GM13977 (cell line): Measurements from ENCODE around the gene RIMBP2.

Source experiments
- DNase-seq: peaks from one replicate; pipeline ENCODE4 v3.0.0; 2012; ENCODE audit warnings: low spot score
- in situ Hi-C: fragments of 300-500 bp; cut with MboI; formaldehyde crosslinking; loops from one replicate; pipeline ENCODE4 v1.12.0; 2022; ENCODE audit warnings: low sequenced_read_pairs, low pct_unique_long_range_greater_than_20kb, mixed read lengths, inconsistent platforms; ENCODE audit not compliant: unreplicated experiment
- TF ChIP-seq, protein P1 (sequence below): IDR thresholded peaks from 2 replicates; pipeline ENCODE4 v1.5.1; 2012; ENCODE audit warnings: mild to moderate bottlenecking, control low read depth; ENCODE audit not compliant: insufficient read depth; ENCODE audit errors: extremely low read depth, missing control alignments

RIMBP2 gene

GRCh38 chr12:130645751-130646150 is 70.3 kb downstream of the RIMBP2 start:
- TF ChIP-seq, protein P1, sequence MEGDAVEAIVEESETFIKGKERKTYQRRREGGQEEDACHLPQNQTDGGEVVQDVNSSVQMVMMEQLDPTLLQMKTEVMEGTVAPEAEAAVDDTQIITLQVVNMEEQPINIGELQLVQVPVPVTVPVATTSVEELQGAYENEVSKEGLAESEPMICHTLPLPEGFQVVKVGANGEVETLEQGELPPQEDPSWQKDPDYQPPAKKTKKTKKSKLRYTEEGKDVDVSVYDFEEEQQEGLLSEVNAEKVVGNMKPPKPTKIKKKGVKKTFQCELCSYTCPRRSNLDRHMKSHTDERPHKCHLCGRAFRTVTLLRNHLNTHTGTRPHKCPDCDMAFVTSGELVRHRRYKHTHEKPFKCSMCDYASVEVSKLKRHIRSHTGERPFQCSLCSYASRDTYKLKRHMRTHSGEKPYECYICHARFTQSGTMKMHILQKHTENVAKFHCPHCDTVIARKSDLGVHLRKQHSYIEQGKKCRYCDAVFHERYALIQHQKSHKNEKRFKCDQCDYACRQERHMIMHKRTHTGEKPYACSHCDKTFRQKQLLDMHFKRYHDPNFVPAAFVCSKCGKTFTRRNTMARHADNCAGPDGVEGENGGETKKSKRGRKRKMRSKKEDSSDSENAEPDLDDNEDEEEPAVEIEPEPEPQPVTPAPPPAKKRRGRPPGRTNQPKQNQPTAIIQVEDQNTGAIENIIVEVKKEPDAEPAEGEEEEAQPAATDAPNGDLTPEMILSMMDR = no peak
- DNase-seq = no peak
- in situ Hi-C loops = no loop called here

- in situ Hi-C loops = no loop called here
- TF ChIP-seq, protein P1 = no peak
- no peak for DNase-seq
Observed at GRCh38 chr12:130644566-130644965, 71.5 kb downstream of the RIMBP2 start.

GRCh38 chr12:130644146-130644545 is 72.0 kb downstream of the RIMBP2 start:
- DNase-seq = no peak
- in situ Hi-C loops = no loop called here
- TF ChIP-seq, protein P1 = no peak

GRCh38 chr12:130642856-130643255 is 73.2 kb downstream of the RIMBP2 start:
- no peak for DNase-seq
- in situ Hi-C loops = no loop called here
- TF ChIP-seq, protein P1 = no peak

- TF ChIP-seq, protein P1 = no peak
- in situ Hi-C loops = no loop called here
Observed at GRCh38 chr12:130641533-130642184, 74.4 kb downstream of the RIMBP2 start.

GRCh38 chr12:130640901-130641300 is 75.2 kb downstream of the RIMBP2 start:
- TF ChIP-seq, protein P1 = no peak
- in situ Hi-C loops = no loop called here
- no peak for DNase-seq

More at GRCh38 chr12:130641533-130642184, 74.4 kb downstream of the RIMBP2 start:
- DNase-seq = no peak
